CD4-positive, CD25-positive, alpha-beta regulatory T cell (primary cell): ENCODE data around the gene AK2. TPM values are rescaled to one million over a fixed set of nuclear protein-coding genes. Genes with fewer than 3 reads are reported as not detected.
A peak's percentile ranks its signal among the peaks of the same experiment; 100 is the strongest.

Source experiments
- ATAC-seq, 2 donors: fragments of 150-1000 bp; cut with Tn5 transposase; one replicate each; pipeline ENCODE4 v1.10.0; 2021; ENCODE audit warnings: low read depth in 2 of 2, moderate number of reproducible peaks in 2 of 2, moderate library complexity in 1 of 2
- DNase-seq, 3 donors: peaks; one replicate each; pipeline versions ENCODE4 v3.0.0 to v3.0.0-alpha.2; 2012 to 2022; ENCODE audit warnings: mixed read lengths in 1 of 3
- H3K27ac ChIP-seq: one replicate; pipeline ENCODE4 v1.7.0; 2013; ENCODE audit warnings: mild to moderate bottlenecking, low read length; ENCODE audit not compliant: insufficient read depth, poor library complexity, severe bottlenecking
- H3K27me3 ChIP-seq: one replicate; pipeline ENCODE4 v1.7.0; 2013; ENCODE audit warnings: low read length; ENCODE audit not compliant: control insufficient read depth, insufficient read depth
- H3K36me3 ChIP-seq: one replicate; pipeline ENCODE4 v1.7.0; 2013; ENCODE audit warnings: mild to moderate bottlenecking, low read length, moderate library complexity; ENCODE audit not compliant: control insufficient read depth, insufficient read depth
- H3K4me1 ChIP-seq: 2 replicates; pipeline ENCODE4 v1.7.0; 2013; ENCODE audit warnings: mild to moderate bottlenecking, low read length; ENCODE audit not compliant: insufficient read depth, control insufficient read depth, poor library complexity, severe bottlenecking
- H3K4me3 ChIP-seq: one replicate; pipeline ENCODE4 v1.7.0; 2013; ENCODE audit warnings: low read depth, mild to moderate bottlenecking, low read length, moderate library complexity
- H3K9me3 ChIP-seq, 2 experiments: 1 replicate in 1 of 2; 2 replicates in 1 of 2; pipeline ENCODE4 v1.7.0; 2013; ENCODE audit warnings: low read length in 2 of 2, mild to moderate bottlenecking in 1 of 2, moderate library complexity in 1 of 2; ENCODE audit not compliant: control insufficient read depth in 2 of 2
- H3K27ac Mint-ChIP-seq, 3 donors: one replicate each; pipeline ENCODE4 v1.8.0; 2020 to 2022; ENCODE audit warnings: mild to moderate bottlenecking in 3 of 3, mixed read lengths in 3 of 3, moderate library complexity in 2 of 3
- H3K27me3 Mint-ChIP-seq: one replicate; pipeline ENCODE4 v1.8.0; 2022; ENCODE audit warnings: mild to moderate bottlenecking, mixed read lengths
- H3K36me3 Mint-ChIP-seq: one replicate; pipeline ENCODE4 v1.8.0; 2020; ENCODE audit warnings: mixed read lengths
- H3K4me1 Mint-ChIP-seq, 4 donors: one replicate each; pipeline ENCODE4 v1.8.0; 2020 to 2022; ENCODE audit warnings: mixed read lengths in 4 of 4, mild to moderate bottlenecking in 1 of 4
- H3K4me3 Mint-ChIP-seq, 4 donors: one replicate each; pipeline ENCODE4 v1.8.0; 2020 to 2022; ENCODE audit warnings: mild to moderate bottlenecking in 4 of 4, mixed read lengths in 4 of 4, moderate library complexity in 3 of 4
- H3K9me3 Mint-ChIP-seq, 7 donors: one replicate each; pipeline ENCODE4 v1.8.0; 2020 to 2022; ENCODE audit warnings: mixed read lengths in 7 of 7, mild to moderate bottlenecking in 3 of 7, moderate library complexity in 2 of 7
- polyA plus RNA-seq, 4 donors: library from polyadenylated mRNA; unstranded; fragments of 300-500 nt; fragmentation: Illumina TruSeq; gene quantifications; one replicate each; pipeline ENCODE4 v1.2.3, GENCODE V29; 2021
- total RNA-seq: library from RNA; stranded (reverse); gene quantifications from one replicate; pipeline ENCODE4 v1.2.3, GENCODE V29; 2022

The AK2 gene
- total and polyA plus RNA-seq, 5 donors from 2014 or later: 55.3 to 122 (median 114) TPM

- ATAC-seq: no peak
- peaks cover 0 to 9% (median 0%) of the 10 kb centered on the region in 7 donors for H3K9me3 Mint-ChIP-seq
Measured at GRCh38 chr1:32967888-32968568, 68.7 kb downstream of the AK2 start.

DNA sequence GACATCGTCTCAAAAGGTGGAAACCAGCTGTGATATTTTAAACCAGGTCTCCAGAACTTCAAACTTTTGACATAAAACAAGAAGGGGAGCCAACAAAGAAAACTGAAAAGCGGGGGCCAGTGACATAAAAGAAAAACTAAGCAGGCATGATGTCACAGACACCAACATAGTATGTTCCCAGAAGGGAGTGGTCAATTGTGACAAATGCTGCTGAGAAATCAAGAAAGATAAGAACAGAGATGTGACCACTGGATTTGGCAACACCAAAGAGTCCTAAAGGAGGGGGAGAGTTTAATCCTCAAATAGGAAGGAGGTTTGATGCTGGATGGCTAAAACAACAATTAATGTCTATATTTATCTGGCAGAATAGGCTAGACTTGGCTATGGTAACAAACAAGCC is 69.8 kb downstream of the AK2 start:
- no peaks in the 10 kb centered on the region for H3K9me3 ChIP-seq
- Mint-ChIP-seq H3K9me3 (peaks cover 0 to 4% (median 0%) of the 10 kb centered on the region in 7 donors), H3K4me3 (peak overlapping the region in 3 of 4 donors; percentile 3 to 62 (median 17)), H3K27me3 (peaks cover 23% of the 10 kb centered on the region), H3K27ac (no peak overlapping the region), H3K4me1 (peaks cover 11 to 23% (median 16%) of the 10 kb centered on the region in 4 donors), H3K36me3 (peaks cover 5% of the 10 kb centered on the region)
- no peak overlapping the region for H3K4me3 ChIP-seq
- ATAC-seq (no peak), DNase-seq (no peak)
- no peaks in the 10 kb centered on the region for H3K36me3 ChIP-seq
- H3K27ac ChIP-seq: no peak overlapping the region
- peaks cover 17% of the 10 kb centered on the region for H3K4me1 ChIP-seq
- H3K27me3 ChIP-seq: peaks cover 17% of the 10 kb centered on the region

More at GRCh38 chr1:32967888-32968568, 68.7 kb downstream of the AK2 start:
- no peak overlapping the region for H3K27ac ChIP-seq
- Mint-ChIP-seq H3K27ac (peak overlapping the region in 1 of 3 donors; percentile 36), H3K4me3 (peak overlapping the region in 2 of 4 donors; percentile 18 to 62), H3K4me1 (peaks cover 5 to 18% (median 9%) of the 10 kb centered on the region in 4 donors), H3K27me3 (peaks cover 32% of the 10 kb centered on the region), H3K36me3 (peaks cover 5% of the 10 kb centered on the region)
- H3K27me3 ChIP-seq: peaks cover 26% of the 10 kb centered on the region
- H3K4me1 ChIP-seq: peaks cover 10% of the 10 kb centered on the region
- DNase-seq: no peak
- no peaks in the 10 kb centered on the region for H3K36me3 ChIP-seq
- no peaks in the 10 kb centered on the region for H3K9me3 ChIP-seq
- no peak overlapping the region for H3K4me3 ChIP-seq

DNA sequence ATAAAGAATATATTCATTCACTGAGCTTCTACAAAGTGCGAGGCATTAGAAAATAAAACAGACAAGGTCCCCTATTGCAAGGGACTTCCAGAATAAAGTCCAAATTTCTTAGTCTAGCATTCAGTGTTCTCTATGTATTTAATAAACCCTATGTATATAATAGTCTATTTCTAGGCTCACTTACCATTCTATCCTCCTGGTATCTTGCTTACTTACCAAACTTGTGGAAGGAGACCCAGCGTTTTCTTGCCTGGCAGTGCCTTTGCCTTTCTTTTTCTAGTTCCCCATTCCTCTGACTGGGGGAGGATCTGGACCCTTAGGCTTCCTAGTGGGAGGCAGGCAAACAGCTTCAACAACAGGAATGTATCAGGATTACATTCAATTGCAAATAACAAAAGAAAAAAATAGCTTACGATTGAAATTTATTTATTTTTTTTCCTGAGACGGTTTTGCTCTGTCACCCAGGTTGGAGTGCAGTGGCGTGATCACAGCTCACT is 71.4 kb downstream of the AK2 start:
- no peak for DNase-seq
- Mint-ChIP-seq H3K9me3 (peaks cover 0 to 4% (median 0%) of the 10 kb centered on the region in 7 donors), H3K27ac (peak overlapping the region; percentile 86 to 96 (median 93)), H3K4me3 (peak overlapping the region; percentile 89 to 94 (median 92)), H3K27me3 (peaks cover 10% of the 10 kb centered on the region), H3K4me1 (peaks cover 22 to 37% (median 27%) of the 10 kb centered on the region in 4 donors), H3K36me3 (no peaks in the 10 kb centered on the region)
- peak overlapping the region; percentile 84 for H3K4me3 ChIP-seq
- peak overlapping the region; percentile 74 for H3K27ac ChIP-seq
- H3K4me1 ChIP-seq: peaks cover 22% of the 10 kb centered on the region
- no peaks in the 10 kb centered on the region for H3K36me3 ChIP-seq
- H3K27me3 ChIP-seq: peaks cover 3% of the 10 kb centered on the region
- no peaks in the 10 kb centered on the region for H3K9me3 ChIP-seq
- no peak for ATAC-seq

GRCh38 chr1:32964461-32965250 is 72.0 kb downstream of the AK2 start, which contains the start of gene RNF19B:
TSS of gene RNF19B (minus strand) at chr1:32964809. CDS start at chr1:32964685, 124 bp downstream.
- no peaks in the 10 kb centered on the region for H3K36me3 ChIP-seq
- H3K9me3 ChIP-seq: no peaks in the 10 kb centered on the region
- Mint-ChIP-seq H3K27ac (peak within 1 kb of the TSS; percentile 86 to 96 (median 93)), H3K27me3 (peaks cover 5% of the 10 kb centered on the region), H3K36me3 (no peaks in the 10 kb centered on the region), H3K4me3 (peak within 1 kb of the TSS; percentile 90 to 94 (median 92)), H3K4me1 (peaks cover 22 to 40% (median 31%) of the 10 kb centered on the region in 4 donors), H3K9me3 (peaks cover 0 to 4% (median 0%) of the 10 kb centered on the region in 7 donors)
- peak; percentile 95 to 96 for ATAC-seq
- peak within 1 kb of the TSS; percentile 74 for H3K27ac ChIP-seq
- peaks cover 3% of the 10 kb centered on the region for H3K27me3 ChIP-seq
- peak; percentile 89 to 97 (median 91) for DNase-seq
- H3K4me1 ChIP-seq: peaks cover 26% of the 10 kb centered on the region
- peak within 1 kb of the TSS; percentile 84 for H3K4me3 ChIP-seq

DNA sequence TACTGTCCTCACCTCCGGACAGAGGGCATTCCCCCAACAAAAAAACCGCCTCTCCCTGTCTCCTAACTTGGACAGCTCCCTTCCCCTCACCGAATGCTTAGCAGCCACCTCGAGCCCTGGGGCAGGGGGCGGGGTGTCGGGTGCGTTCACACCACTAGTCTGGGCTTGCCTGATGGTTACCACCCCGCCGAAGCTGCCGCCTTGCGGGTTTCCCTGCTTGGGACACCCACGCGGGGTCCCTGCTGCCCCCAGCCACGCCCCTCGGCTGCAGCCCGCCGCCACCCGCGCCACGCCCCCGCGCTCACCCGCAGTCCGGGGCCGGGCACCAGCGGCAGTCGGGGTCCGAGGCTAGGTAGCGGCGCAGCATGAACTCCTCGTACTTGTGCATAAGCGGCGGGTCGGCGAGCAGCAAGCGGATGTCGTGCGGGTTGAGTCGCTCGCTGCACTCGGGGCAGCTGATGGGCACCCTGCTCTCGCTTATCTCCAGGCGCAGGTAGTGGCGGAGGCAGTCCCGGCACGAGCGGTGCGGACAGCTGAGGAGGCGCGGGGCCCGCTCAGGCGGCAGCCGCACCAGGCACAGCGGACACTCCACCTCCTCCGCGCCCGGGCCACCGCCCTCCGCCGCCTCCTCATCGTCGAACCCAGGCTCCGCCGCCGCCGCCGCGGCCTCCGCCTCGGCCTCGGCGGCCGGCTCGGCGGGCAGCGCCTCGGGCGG is 72.8 kb downstream of the AK2 start:
- DNase-seq: peak; percentile 46 to 79 (median 63)
- H3K4me1 ChIP-seq: peaks cover 26% of the 10 kb centered on the region
- no peaks in the 10 kb centered on the region for H3K36me3 ChIP-seq
- Mint-ChIP-seq H3K36me3 (peaks cover 3% of the 10 kb centered on the region), H3K4me1 (peaks cover 25 to 47% (median 37%) of the 10 kb centered on the region in 4 donors), H3K4me3 (peak overlapping the region; percentile 79 to 94 (median 90)), H3K9me3 (peaks cover 0 to 4% (median 0%) of the 10 kb centered on the region in 7 donors), H3K27ac (peak overlapping the region; percentile 43 to 89 (median 75)), H3K27me3 (no peaks in the 10 kb centered on the region)
- no peaks in the 10 kb centered on the region for H3K9me3 ChIP-seq
- peak overlapping the region; percentile 67 for H3K4me3 ChIP-seq
- peaks cover 3% of the 10 kb centered on the region for H3K27me3 ChIP-seq
- ATAC-seq: peak; percentile 30 to 40
- H3K27ac ChIP-seq: peak overlapping the region; percentile 30

DNA sequence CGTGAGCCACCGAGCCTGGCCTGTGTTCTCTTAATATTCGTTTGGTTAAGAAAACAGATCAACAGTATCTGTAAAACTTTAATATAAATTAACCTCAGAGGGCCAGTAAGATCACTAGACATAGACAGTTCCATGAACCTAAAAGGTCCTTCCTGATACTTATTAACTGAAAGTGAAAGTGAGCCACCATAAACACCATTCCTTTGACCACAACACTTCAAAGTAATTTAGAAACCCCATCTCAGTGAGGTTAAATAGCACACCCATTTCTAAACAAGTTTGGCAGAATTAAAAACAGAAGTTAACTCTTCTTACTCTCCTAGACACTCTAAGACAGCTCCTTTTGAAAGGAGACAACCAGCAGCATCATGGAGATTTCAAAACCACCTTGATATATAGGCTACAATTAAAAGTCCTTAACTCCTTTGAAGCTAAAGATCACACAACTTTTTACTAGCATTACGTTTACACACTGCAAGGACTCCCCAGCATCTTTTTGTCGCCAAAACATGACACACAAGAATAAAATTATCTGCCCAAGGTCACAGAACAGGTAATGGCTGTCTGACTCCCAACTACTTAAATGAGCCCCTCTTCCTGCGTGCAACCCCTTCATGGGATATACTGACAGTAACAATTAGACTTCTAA is 74.3 kb downstream of the AK2 start:
- DNase-seq (peak in 2 of 3 donors; percentile 27 to 64), ATAC-seq (no peak)
- Mint-ChIP-seq H3K36me3 (peaks cover 7% of the 10 kb centered on the region), H3K27ac (peak overlapping the region; percentile 55 to 75 (median 60)), H3K4me1 (peaks cover 35 to 63% (median 49%) of the 10 kb centered on the region in 4 donors), H3K9me3 (no peaks in the 10 kb centered on the region), H3K4me3 (peak overlapping the region; percentile 79 to 94 (median 90)), H3K27me3 (no peaks in the 10 kb centered on the region)
- Histone ChIP-seq H3K36me3 (no peaks in the 10 kb centered on the region), H3K27me3 (no peaks in the 10 kb centered on the region), H3K27ac (no peak overlapping the region), H3K4me1 (peaks cover 38% of the 10 kb centered on the region), H3K4me3 (peak overlapping the region; percentile 90), H3K9me3 (no peaks in the 10 kb centered on the region)
